C4-2B (cell line): ENCODE results near the gene HEPACAM.

ENCODE experiments used
- H3K27ac ChIP-seq: fragments of 450-650 bp; 2 replicates; pipeline ENCODE4 v1.5.1; 2017
- ZFX ChIP-seq: fragments of 450-650 bp; IDR thresholded peaks from 2 replicates; pipeline ENCODE4 v1.6.1; 2017
- TF ChIP-seq, protein P1 (sequence below): fragments of 450-650 bp; conservative IDR thresholded peaks from 2 replicates; pipeline ENCODE4 v1.5.1; 2017; ENCODE audit warnings: mild to moderate bottlenecking

Gene HEPACAM

GRCh38 chr11:124894606-124895430, 41.0 kb downstream of the HEPACAM start:
- TF ChIP-seq ZFX = no peak
- TF ChIP-seq, protein P1, sequence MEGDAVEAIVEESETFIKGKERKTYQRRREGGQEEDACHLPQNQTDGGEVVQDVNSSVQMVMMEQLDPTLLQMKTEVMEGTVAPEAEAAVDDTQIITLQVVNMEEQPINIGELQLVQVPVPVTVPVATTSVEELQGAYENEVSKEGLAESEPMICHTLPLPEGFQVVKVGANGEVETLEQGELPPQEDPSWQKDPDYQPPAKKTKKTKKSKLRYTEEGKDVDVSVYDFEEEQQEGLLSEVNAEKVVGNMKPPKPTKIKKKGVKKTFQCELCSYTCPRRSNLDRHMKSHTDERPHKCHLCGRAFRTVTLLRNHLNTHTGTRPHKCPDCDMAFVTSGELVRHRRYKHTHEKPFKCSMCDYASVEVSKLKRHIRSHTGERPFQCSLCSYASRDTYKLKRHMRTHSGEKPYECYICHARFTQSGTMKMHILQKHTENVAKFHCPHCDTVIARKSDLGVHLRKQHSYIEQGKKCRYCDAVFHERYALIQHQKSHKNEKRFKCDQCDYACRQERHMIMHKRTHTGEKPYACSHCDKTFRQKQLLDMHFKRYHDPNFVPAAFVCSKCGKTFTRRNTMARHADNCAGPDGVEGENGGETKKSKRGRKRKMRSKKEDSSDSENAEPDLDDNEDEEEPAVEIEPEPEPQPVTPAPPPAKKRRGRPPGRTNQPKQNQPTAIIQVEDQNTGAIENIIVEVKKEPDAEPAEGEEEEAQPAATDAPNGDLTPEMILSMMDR = no peak
- no peak overlapping the region for H3K27ac ChIP-seq

GRCh38 chr11:124893781-124894401, 42.0 kb downstream of the HEPACAM start:
- H3K27ac ChIP-seq = no peak overlapping the region
- TF ChIP-seq, protein P1 = no peak
- TF ChIP-seq ZFX = no peak

- H3K27ac ChIP-seq = no peak overlapping the region
- TF ChIP-seq, protein P1 = no peak
- no peak for TF ChIP-seq ZFX
Measured at GRCh38 chr11:124892750-124893454, 42.9 kb downstream of the HEPACAM start.

DNA sequence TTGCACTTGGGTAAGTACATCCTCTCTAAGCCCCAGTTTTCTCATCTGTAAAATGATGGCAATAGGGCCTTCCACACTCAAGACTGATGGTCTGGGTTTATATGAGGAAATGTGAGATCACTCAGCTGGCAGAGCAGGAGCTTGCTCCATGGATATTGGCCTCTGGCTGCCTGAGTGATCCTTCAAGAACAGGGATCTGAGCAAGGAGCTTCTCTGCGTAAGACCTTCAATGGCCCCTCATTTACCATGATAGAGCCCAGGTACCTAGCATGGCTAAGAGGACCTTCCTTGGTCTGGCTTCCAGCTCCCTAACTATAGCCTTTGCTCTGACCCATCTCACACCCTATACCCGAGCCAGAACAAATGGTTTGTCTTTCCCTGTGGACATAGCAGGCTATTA, 43.7 kb downstream of the HEPACAM start:
- no peak overlapping the region for H3K27ac ChIP-seq
- TF ChIP-seq ZFX = no peak
- TF ChIP-seq, protein P1 = no peak

DNA sequence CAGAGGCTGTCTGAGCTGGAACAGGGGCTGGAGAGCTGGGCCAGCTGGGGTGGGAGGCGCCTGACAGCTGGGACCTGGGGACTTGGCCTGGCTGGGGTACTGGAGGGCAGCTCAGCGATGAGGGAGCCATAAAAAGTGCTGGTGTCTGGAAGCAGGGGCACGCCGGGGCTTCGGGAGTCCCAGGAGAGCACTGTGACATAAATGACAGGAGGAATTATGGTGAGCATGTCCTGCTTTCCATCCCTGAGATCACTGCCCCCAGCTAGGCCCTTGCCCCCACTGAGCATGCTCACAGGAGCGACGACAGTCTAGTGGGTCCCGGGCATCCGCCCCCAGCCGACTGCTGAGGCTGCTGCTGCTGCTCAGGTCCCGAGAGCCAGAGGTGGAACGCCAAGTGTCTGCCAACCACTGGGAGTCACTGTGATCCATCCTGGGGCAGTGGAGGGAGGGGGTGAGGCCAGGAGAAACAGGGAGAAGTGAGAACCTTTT, 44.4 kb downstream of the HEPACAM start:
- TF ChIP-seq ZFX = no peak
- TF ChIP-seq, protein P1 = no peak
- H3K27ac ChIP-seq = no peak overlapping the region

DNA sequence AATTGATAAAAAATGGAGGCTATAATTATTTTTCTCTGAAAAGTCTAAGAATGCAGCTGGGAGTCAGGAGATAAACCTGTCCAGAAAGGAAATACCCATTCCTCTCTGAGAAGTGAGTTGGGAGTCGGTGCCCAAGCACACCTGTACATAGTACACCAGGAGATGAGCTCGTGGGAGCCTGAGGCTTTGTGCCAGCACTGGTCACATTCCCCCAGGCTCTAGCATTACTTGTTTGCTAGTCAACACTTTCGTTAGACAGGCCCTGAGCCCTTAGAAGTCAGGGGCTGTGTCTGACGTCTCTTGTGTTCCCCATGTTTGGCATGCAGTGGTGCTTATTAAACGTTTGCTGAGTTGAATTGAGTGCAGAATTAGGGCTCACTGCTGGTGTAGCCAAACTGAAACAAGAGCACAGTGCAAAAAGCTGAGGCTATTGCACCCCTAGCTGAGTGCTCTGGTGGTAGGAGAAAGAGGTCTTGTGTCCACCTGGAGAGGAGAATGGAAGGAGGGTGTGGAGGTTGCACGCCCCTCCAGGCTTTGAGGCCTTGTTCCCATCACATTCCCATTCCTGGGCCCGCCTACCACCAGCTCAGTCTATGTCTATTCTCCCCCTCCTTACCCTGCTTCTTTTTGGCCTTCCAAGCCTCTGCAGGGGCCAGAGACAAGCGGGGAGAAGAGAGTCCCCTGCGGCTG, 45.0 kb downstream of the HEPACAM start:
- TF ChIP-seq, protein P1 = no peak
- no peak for TF ChIP-seq ZFX
- H3K27ac ChIP-seq = no peak overlapping the region
